HG02571 (cell line): Measurements from ENCODE around the gene TNFSF4.
"Not testable (repeated sequence)": the region's sequence is repeated elsewhere in the genome, so short reads cannot be mapped to it uniquely, and the experiment has no call there.

Experiments
- ATAC-seq: cut with Tn5 transposase; IDR thresholded peaks from one replicate; pipeline ENCODE4 v1.9.1; 2021; ENCODE audit warnings: mild to moderate bottlenecking, moderate library complexity; ENCODE audit not compliant: unreplicated experiment

The TNFSF4 gene

GRCh38 chr1:173168941-173169340 is 38.2 kb downstream of the TNFSF4 start:
- no peak for ATAC-seq

GRCh38 chr1:173164686-173165085 is 42.4 kb downstream of the TNFSF4 start:
- no peak for ATAC-seq

DNA sequence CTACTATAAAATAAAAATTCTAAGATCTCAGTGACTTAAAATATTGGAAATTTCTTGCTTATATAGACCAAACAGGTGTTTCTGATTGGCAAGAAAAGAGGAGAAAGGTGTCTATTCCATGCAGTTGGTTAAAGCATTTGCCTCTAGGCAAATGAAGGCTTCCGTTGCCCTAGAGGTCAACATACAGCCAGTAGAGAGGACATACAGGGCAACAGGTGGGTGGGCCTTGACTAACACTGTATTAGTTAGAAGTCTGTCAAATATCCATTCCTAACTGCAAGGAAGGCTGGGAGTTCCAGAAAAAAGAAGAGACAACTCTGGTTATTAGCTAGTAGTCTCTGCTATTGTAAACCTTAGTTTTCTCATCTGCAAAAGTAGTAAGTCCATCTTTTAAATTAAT is 43.0 kb downstream of the TNFSF4 start:
- ATAC-seq: no peak

DNA sequence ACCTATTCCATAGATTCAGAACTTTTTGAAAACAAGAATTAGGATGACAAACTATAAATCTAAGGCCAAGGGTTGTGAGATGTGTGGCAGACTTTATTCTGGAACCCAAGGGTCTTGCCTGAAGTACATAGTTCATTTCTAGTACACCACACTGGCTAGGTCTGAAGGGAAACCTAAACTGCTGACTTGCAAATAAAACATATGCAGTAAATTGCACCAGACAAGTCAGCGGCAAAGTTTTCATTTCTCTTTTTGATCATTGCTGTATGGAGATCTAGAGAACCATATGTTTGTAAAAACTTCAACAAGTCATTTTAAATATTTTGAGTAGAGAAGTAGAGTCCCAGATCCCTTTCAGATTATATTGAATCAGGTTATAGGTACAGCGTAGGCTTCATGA is 43.9 kb downstream of the TNFSF4 start:
- ATAC-seq: no peak

GRCh38 chr1:173162601-173163000 is 44.5 kb downstream of the TNFSF4 start:
- no peak for ATAC-seq

- no peak for ATAC-seq
Measured at GRCh38 chr1:173161510-173162221, 45.5 kb downstream of the TNFSF4 start.

GRCh38 chr1:173153964-173154363 is 53.2 kb downstream of the TNFSF4 start:
- not testable (repeated sequence) for ATAC-seq

- ATAC-seq: no peak
Measured at GRCh38 chr1:173153503-173153902, 53.6 kb downstream of the TNFSF4 start.

DNA sequence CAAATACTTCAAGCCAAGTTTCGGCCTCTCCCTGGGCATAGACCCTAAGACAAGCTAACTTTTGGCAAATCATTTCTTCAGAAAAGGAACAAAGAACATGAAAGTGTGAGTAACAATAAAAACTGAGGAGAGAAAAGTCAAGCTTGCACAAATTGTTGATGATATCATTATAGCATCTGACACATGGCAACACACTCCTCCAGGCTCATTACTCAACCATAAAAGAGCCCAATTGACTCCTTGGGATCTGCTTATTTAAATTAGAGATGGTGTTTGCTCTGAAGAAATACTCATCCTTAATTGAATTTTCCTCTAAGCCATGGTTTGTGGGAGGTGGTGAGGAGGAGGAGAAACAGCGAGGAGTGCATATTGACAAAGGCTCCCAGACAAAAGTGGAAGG is 54.5 kb downstream of the TNFSF4 start:
- no peak for ATAC-seq

DNA sequence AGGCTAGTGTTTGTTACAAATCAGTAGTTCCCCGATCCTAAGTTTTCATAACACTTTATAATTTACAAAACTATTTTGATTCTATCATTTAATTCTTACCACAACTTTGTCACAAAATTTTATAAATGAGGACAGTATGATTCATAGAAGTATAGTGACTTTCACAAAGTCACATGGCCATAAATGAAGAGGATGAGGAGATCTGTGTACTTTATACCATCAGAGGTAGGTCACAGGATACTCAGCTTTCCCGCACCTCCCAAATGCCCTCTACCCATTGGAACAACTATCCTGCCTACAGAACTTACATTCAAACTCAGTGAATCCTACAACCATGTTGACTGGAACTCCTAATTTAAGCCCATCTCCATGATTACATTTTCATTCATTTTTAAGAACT is 56.3 kb downstream of the TNFSF4 start:
- ATAC-seq: no peak

GRCh38 chr1:173149887-173150286 is 57.2 kb downstream of the TNFSF4 start:
- no peak for ATAC-seq

DNA sequence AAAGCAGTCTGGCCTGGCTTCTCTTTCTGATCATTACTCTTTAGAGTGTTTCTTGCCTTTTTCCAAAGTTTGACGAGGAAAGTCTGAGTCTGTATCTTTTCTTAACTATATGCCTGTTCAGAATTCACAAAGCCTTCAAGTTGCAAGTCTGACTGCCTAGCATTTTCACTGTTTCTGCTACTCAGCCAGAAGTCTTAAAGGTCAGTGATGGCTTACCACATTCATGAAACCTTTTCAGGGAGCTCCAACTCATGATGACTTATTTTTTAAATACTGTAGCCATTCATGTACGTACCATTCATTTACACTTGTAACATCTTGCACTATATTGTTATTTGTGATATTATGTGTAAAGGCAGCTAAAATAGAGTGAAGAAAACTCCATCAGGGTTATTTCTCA is 58.2 kb downstream of the TNFSF4 start:
- no peak for ATAC-seq

GRCh38 chr1:173148545-173148944 is 58.6 kb downstream of the TNFSF4 start:
- ATAC-seq: no peak

DNA sequence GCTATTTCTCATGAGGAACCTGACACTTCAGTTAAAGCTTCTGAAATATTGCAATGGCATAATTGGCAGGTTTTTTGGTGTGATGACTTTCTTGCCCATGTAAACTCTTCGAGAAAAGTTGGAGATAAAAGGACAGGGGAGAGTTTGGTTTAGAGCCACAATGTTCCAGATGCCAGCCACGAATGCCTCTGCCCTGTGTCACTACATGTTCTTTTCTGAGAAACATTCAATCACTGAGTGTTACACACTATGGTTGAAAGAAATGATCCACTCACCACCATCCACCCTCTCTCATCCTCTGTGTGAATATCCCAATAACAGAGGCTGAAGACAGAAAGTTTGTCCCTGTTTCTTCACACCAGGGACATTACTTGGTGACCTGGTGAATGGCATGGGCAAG is 66.4 kb downstream of the TNFSF4 start:
- ATAC-seq: no peak

GRCh38 chr1:173139706-173140105 is 67.4 kb downstream of the TNFSF4 start:
- no peak for ATAC-seq

GRCh38 chr1:173137107-173137706 is 69.9 kb downstream of the TNFSF4 start:
- ATAC-seq: no peak

- no peak for ATAC-seq
Measured at GRCh38 chr1:173134800-173135199, 72.3 kb downstream of the TNFSF4 start.

DNA sequence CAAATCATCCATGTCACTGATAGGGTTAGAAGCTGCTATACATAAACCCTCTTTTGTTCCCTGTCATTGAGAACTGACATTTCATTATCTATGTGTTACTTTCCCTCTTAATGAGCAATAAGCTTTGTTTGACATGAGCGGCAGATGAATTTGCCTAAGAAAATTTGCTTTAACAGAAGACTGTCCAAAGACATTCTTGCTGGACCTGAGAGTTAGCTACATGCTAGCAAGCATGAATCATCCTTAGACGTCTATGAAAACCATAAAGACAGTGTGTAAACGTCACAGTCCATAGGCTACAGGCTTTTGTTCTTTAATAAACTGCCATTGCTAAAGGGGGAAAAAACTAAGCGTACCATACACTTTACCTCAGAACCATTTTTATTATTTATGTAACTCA is 73.1 kb downstream of the TNFSF4 start:
- ATAC-seq: no peak
